A549 treated with RU486 at 1 μM for 4 hours (cell line): Measurements from ENCODE around the gene SCG2. TPM values are rescaled to one million over a fixed set of nuclear protein-coding genes. Genes with fewer than 3 reads are reported as not detected.

Source experiments
- total RNA-seq: library from RNA; stranded (reverse); fragments of 200-300 nt; extraction: Qiagen RNA extraction; gene quantifications from 5 replicates; pipeline ENCODE4 v1.2.3, GENCODE V29; 2022; ENCODE audit warnings: low read depth

The SCG2 gene, protein sequence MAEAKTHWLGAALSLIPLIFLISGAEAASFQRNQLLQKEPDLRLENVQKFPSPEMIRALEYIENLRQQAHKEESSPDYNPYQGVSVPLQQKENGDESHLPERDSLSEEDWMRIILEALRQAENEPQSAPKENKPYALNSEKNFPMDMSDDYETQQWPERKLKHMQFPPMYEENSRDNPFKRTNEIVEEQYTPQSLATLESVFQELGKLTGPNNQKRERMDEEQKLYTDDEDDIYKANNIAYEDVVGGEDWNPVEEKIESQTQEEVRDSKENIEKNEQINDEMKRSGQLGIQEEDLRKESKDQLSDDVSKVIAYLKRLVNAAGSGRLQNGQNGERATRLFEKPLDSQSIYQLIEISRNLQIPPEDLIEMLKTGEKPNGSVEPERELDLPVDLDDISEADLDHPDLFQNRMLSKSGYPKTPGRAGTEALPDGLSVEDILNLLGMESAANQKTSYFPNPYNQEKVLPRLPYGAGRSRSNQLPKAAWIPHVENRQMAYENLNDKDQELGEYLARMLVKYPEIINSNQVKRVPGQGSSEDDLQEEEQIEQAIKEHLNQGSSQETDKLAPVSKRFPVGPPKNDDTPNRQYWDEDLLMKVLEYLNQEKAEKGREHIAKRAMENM
- total RNA-seq = 0.82 to 1.5 TPM (median 1.2 TPM) in 5 replicates

DNA sequence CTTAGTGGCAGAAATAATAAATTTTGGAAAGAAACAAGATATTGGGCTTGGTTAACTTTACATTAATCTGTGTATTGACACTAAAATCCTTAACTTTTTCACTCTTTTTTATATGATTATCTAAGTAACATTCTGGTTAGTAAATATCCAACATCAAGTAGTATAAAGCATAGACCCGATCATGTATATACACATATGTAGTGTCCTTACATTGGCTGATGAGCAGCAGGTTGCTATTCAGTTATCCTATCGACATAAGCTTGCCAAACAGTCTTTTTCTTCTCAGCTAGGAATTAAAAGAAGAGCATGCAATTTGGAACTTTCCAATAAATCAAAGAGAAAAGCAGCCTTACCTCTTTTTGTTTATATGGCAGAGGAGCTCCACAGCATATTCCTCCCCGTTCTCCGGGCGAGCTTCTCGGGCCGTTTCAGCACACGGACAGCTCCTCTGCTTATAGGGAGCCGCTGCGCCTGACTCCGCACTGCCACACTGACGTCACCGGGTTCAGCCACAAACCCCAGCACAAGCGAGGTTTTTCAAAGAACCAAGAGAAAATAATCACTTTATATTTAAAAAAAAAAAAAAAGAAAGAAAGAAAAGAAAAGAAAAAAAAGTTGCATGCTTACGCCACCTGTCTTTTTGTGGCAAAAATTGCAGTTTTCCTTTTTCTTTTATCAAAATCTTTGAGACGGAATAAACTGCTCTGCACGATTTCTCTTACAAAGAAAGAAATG lies at the start of gene SCG2:
SCG2 (minus strand) TSS at position 430 of the 735 bp plus-strand sequence. CDS start 3,079 bp downstream, outside the sequence.

Other genes with a start within 250 kb of the SCG2 start
- 15.6 to 45.9 TPM (median 29.0 TPM) in 5 replicates for gene AP1S3, start 235.2 kb upstream of the SCG2 start, total RNA-seq